A673 (cell line): ENCODE measurements around the gene CRELD2. TPM values are rescaled to one million over a fixed set of nuclear protein-coding genes. Genes with fewer than 3 reads are reported as not detected.

Experiments
- BruUV-seq: library from RNA; stranded (reverse); fragments of 400-500 nt; replicated peaks from 2 replicates; lab custom pipeline; 2021; lab: Mats Ljungman, UMichigan
- CTCF ChIA-PET: fragments of 300-600 bp; sonication (Branson Sonifier 250); formaldehyde crosslinking; loops from one replicate; lab custom pipeline; 2022; ENCODE audit warnings: antibody characterized with exemption; lab: Charles Lee
- POLR2A ChIA-PET: fragments of 300-600 bp; sonication (Branson Sonifier 250); formaldehyde crosslinking; loops from one replicate; lab custom pipeline; 2022; ENCODE audit warnings: antibody characterized with exemption; ENCODE audit not compliant: low non-redundant PET; lab: Charles Lee
- DNase-seq: peaks from one replicate; pipeline ENCODE4 v3.0.0-alpha.2; 2015; ENCODE audit warnings: low spot score
- H3K27ac ChIP-seq: fragments of 200-600 bp; sonication (generic); 2 replicates; pipeline ENCODE4 v1.5.1; 2016; ENCODE audit warnings: mixed run types, low read depth, mild to moderate bottlenecking, mixed read lengths, antibody characterized with exemption, low read length; ENCODE audit not compliant: poor library complexity, severe bottlenecking
- H3K27me3 ChIP-seq: fragments of 200-600 bp; sonication (generic); replicated peaks from 2 replicates; pipeline ENCODE4 v1.6.1; 2017; ENCODE audit warnings: mixed run types, low read depth, mild to moderate bottlenecking, mixed read lengths, antibody characterized with exemption, low read length; ENCODE audit not compliant: insufficient read depth, poor library complexity
- H3K36me3 ChIP-seq: fragments of 200-600 bp; sonication (generic); 2 replicates; pipeline ENCODE4 v1.6.1; 2016; ENCODE audit warnings: mixed run types, mild to moderate bottlenecking, mixed read lengths, antibody characterized with exemption, low read length; ENCODE audit not compliant: insufficient read depth, poor library complexity, severe bottlenecking
- H3K4me1 ChIP-seq: fragments of 200-600 bp; sonication (generic); 2 replicates; pipeline ENCODE4 v1.6.1; 2017; ENCODE audit warnings: mixed run types, mild to moderate bottlenecking, mixed read lengths, antibody characterized with exemption, low read length; ENCODE audit not compliant: insufficient read depth, poor library complexity, severe bottlenecking
- H3K4me3 ChIP-seq: fragments of 200-600 bp; sonication (generic); 2 replicates; pipeline ENCODE4 v1.5.1; 2016; ENCODE audit warnings: low read depth, mixed run types, mild to moderate bottlenecking, mixed read lengths, low read length; ENCODE audit not compliant: poor library complexity, severe bottlenecking
- H3K9me3 ChIP-seq: fragments of 200-600 bp; sonication (generic); 2 replicates; pipeline ENCODE4 v1.6.1; 2016; ENCODE audit warnings: mixed run types, low read depth, mild to moderate bottlenecking, mixed read lengths, antibody characterized with exemption, low read length; ENCODE audit not compliant: poor library complexity, severe bottlenecking
- CTCF ChIP-seq: fragments of 300-800, 200-600 bp; sonication (generic); conservative IDR thresholded peaks from 2 replicates; pipeline ENCODE4 v1.5.1; 2017; ENCODE audit warnings: low read depth, mild to moderate bottlenecking, antibody characterized with exemption, low read length, moderate library complexity, mixed read lengths
- EZH2 ChIP-seq: fragments of 200-600 bp; sonication (generic); IDR thresholded peaks from 2 replicates; pipeline ENCODE4 v1.6.1; 2017; ENCODE audit warnings: borderline replicate concordance, low read depth, mild to moderate bottlenecking, mixed read lengths, antibody characterized with exemption, low read length; ENCODE audit not compliant: poor library complexity, severe bottlenecking
- intact Hi-C: fragments of 100-400 bp; cut with micrococcal nuclease; formaldehyde crosslinking; loops from one replicate; pipeline ENCODE4 v1.10.0; 2022; ENCODE audit not compliant: unreplicated experiment
- total RNA-seq: library from RNA; stranded (reverse); gene quantifications from 2 replicates; pipeline ENCODE4 v1.2.3, GENCODE V29; 2021

CRELD2 gene
- total RNA-seq, 1 experiment from 2014 or later: 54.7 TPM

- no peak for TF ChIP-seq EZH2
- Histone ChIP-seq H3K27ac (no peak overlapping the region), H3K27me3 (no peaks in the 10 kb centered on the region), H3K4me1 (peaks cover 17% of the 10 kb centered on the region), H3K36me3 (no peaks in the 10 kb centered on the region), H3K4me3 (no peak overlapping the region), H3K9me3 (no peaks in the 10 kb centered on the region)
- no TSS peak for BruUV-seq
- ChIA-PET CTCF (no interaction called here), POLR2A (no interaction called here)
- intact Hi-C loops: no loop called here
- DNase-seq: no peak
These were observed 32.7 kb downstream of the CRELD2 start for GRCh38 chr22:49951000-49951677.

GRCh38 chr22:49951678-49951985, 33.2 kb downstream of the CRELD2 start:
- CTCF ChIA-PET: no interaction called here
- H3K27me3 ChIP-seq: no peaks in the 10 kb centered on the region

GRCh38 chr22:49951986-49952896, 33.8 kb downstream of the CRELD2 start:
- no TSS peak for BruUV-seq
- no peak overlapping the region for H3K27ac ChIP-seq
- H3K4me1 ChIP-seq: peaks cover 6% of the 10 kb centered on the region
- ChIA-PET CTCF (no interaction called here), POLR2A (no interaction called here)
- intact Hi-C loops: no loop called here
- no peaks in the 10 kb centered on the region for H3K27me3 ChIP-seq
- TF ChIP-seq EZH2 (no peak), CTCF (no peak)
- H3K9me3 ChIP-seq: no peaks in the 10 kb centered on the region
- no peaks in the 10 kb centered on the region for H3K36me3 ChIP-seq
- DNase-seq: no peak
- H3K4me3 ChIP-seq: no peak overlapping the region

More at GRCh38 chr22:49951678-49951985, 33.2 kb downstream of the CRELD2 start:
- no peak for TF ChIP-seq EZH2
- TF ChIP-seq CTCF: no peak
- POLR2A ChIA-PET: no interaction called here
- no TSS peak for BruUV-seq
- no peak overlapping the region for H3K27ac ChIP-seq
- H3K4me1 ChIP-seq: peaks cover 12% of the 10 kb centered on the region
- H3K9me3 ChIP-seq: no peaks in the 10 kb centered on the region
- no peaks in the 10 kb centered on the region for H3K36me3 ChIP-seq
- H3K4me3 ChIP-seq: no peak overlapping the region
- intact Hi-C loops: no loop called here
- no peak for DNase-seq
